KBM-7 (cell line): ENCODE results near the gene DNAJB1.
"Not testable (repeated sequence)": the region's sequence is repeated elsewhere in the genome, so short reads cannot be mapped to it uniquely, and the experiment has no call there.

Source experiments
- DNase-seq: peaks from one replicate; pipeline ENCODE4 v3.0.0-alpha.2; 2015
- in situ Hi-C: fragments of 300-500 bp; cut with MboI; formaldehyde crosslinking; loops from 2 replicates; pipeline ENCODE4 v1.14.3; 2020; ENCODE audit warnings: low sequenced_read_pairs, low pct_unique_long_range_greater_than_20kb, mixed read lengths

DNAJB1 gene

GRCh38 chr19:14517840-14518505 lies at the start of gene DNAJB1:
DNAJB1 (minus strand) TSS chr19:14518397; CDS start chr19:14518349, 48 bp downstream.
- in situ Hi-C loops, result no loop called here
- DNase-seq, result no peak

DNA sequence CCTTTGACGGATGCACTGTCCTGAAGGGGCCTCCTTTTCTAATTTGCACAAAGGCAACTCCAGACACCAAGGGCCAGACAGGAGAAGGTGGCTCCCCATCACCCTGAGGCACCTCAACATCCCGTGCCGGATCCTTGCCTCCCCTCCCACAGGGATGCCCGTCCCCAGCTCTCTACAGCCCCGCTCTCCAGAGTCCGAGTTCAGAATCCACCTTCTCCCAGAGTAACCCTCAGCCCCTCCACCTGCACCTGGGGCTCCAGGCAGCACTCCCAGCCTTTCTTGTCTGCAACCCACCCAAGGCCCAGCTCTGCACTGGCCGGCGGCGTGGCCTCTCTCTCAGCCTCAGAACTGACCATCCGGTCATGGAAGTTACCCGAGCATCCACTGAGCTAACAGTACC lies 48.9 kb upstream of the DNAJB1 start:
- in situ Hi-C loops, result no loop called here
- no peak for DNase-seq

DNA sequence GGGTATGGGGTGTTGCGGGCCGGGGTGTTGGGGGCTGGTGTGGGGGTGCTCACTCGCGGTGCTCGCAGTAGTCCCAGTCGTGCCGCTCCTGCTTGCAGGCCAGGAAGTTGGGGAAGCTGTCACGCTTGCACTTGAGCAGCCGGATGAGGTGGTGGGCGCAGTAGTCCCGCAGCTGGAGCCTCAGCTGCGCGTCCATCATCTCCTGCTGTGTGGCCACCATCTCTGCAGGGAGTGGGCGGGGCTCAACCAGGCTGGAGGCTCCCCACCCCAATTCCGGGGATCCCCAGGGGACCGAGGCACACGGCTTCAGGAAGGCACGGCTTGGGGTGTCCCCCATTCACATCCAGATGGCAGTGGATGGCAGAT lies 48.5 kb upstream of the DNAJB1 start:
- DNase-seq, result no peak
- in situ Hi-C loops, result no loop called here

DNA sequence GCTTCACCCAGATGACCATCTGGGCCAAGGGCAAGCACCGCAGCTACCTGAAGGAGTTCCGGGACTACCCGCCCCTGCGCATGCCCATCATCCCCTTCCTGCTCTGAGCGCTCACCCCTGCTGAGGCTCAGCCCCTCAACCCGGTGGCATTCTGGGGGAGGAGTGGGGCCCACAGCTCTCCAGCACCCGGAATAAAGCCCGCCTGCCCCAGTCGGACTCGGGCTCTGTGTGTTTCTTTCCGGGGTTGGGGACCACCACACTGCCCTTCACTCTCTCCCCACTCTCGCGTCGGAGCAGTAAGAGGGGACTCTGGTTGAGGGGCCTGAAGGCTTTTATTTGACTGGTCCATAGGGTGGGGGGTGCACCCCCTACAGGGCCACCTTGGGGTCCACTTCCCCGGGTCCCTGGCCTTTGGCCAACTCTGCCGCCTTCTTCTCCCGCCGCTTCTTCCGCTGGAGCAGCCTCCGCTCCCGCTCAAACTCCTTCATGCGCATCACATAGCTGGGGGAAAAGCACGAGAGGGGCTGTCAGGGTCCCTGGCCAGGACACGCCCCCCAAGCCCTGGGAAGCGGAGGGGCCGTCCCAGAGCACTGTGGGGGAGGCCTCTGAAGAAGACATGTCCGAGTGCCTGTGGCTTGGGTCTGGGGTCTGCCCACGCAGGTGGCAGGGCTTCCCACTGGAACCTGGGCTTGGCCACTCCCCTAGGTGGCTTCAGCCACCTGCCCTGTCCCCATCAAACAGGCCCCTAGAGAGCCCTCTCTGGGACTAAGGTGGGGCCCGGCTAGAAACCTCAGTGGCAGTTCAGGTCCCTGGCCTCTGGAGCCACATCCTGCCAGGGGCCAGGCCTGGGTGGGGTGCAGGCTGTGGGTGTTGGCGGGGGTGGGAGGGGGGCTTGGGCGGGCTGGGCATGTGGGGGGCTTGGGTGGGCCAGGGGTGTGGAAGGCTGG lies 47.8 kb upstream of the DNAJB1 start:
- DNase-seq, result no peak
- in situ Hi-C loops, result no loop called here

GRCh38 chr19:14565298-14565679 lies 47.1 kb upstream of the DNAJB1 start:
- no peak for DNase-seq
- in situ Hi-C loops, result no loop called here

DNA sequence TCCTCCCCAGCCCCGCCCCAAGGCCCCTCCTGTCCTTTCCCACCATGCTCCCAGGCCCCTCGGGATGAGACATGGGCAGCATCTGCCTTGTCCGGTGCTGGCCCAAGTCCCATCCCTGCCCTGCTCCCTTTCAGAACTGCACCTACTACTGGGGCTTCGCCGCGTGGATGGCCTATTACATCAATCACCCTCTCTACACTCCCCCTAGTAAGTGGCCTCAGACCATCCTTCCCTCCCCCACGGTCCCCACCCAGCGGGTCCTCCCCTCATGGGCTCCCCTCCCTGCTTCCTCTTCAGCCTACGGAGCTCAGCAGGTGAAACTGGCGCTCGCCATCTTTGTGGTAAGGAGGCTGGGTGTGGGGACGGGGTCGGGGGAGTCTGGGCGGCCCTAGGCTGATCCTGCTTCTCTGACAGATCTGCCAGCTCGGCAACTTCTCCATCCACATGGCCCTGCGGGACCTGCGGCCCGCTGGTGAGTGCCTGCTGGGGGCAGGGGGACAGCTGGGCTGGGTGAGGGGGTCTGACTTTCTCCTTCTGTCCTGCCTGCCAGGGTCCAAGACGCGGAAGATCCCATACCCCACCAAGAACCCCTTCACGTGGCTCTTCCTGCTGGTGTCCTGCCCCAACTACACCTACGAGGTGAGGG lies 46.6 kb upstream of the DNAJB1 start:
- in situ Hi-C loops, DNase-seq: not testable (repeated sequence)

- in situ Hi-C loops, result no loop called here
- DNase-seq, result no peak
These were observed 45.9 kb upstream of the DNAJB1 start for GRCh38 chr19:14563989-14564651.

- DNase-seq, result no peak
- in situ Hi-C loops, result no loop called here
These were observed 45.4 kb upstream of the DNAJB1 start for GRCh38 chr19:14563590-14563926.

GRCh38 chr19:14562660-14563589 lies 44.7 kb upstream of the DNAJB1 start:
- DNase-seq, result no peak
- in situ Hi-C loops, result no loop called here

GRCh38 chr19:14561847-14562351 lies 43.7 kb upstream of the DNAJB1 start:
- DNase-seq, result no peak
- in situ Hi-C loops, result no loop called here

- in situ Hi-C loops, result no loop called here
- DNase-seq, result no peak
These were observed 43.1 kb upstream of the DNAJB1 start for GRCh38 chr19:14561249-14561648.

DNA sequence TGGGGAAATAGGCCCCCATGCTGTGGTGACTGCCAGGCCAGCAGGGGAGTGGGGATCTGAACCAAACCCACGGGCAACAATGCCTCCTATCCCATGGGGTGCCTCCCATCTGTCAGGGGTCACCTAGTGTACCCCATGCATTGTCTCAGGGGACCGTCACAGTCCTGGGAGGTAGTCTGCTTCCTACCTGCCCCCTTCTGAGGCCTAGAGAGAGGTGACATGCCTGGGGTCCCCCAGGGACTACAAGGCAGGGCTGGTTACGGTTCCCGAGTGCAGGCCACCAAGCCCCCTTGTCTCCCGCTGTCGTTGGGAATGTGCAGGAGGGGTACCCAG lies 42.5 kb upstream of the DNAJB1 start:
- in situ Hi-C loops, result no loop called here
- no peak for DNase-seq

- DNase-seq, result no peak
- in situ Hi-C loops, result no loop called here
These were observed 41.9 kb upstream of the DNAJB1 start for GRCh38 chr19:14559916-14560775.

GRCh38 chr19:14558370-14559066 lies 40.3 kb upstream of the DNAJB1 start:
- no peak for DNase-seq
- in situ Hi-C loops, result no loop called here

DNA sequence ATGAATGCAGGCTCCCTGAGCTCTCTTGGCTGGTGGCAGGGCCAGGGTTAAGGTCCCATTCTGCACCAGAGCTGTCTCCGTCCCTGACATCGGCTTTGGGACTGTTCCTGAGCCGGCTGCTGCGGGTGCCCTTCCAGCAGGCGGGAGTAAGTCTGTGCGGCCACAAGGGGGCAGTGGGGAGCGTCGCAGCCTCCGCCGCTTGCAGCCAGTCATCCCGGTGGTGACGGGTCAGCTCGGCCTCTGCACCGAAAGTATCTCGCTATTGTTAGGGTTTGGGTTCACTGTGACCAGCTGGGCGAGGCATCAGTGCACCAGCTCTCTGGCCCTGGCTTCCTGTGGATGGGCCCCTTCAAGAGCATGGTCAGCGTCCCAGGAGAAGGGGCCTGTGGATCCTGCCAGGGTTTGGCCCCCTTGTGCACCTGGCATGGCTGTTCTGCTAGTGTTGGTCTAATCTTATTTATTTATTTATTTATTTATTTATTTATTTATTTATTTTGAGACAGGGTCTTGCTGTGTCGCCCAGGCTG lies 38.5 kb upstream of the DNAJB1 start:
- in situ Hi-C loops, result no loop called here
- DNase-seq, result peak; percentile 80

GRCh38 chr19:14555918-14556661 lies 37.9 kb upstream of the DNAJB1 start:
- in situ Hi-C loops, result no loop called here
- DNase-seq, result no peak
